Activated T-helper 2 cell treated with anti-CD3 and anti-CD28 coated beads, Interferon-gamma antibody, Interleukin-2, Interleukin-4, amounts not matched to agents 10 μg/mL and 5 μg/mL and 100 μg/mL, durations not matched to agents 14 hours and 24 hours and 36 hours (primary cell): ENCODE results near the gene AKAP6. TPM values are rescaled to one million over a fixed set of nuclear protein-coding genes. Genes with fewer than 3 reads are reported as not detected.
"Not testable (repeated sequence)": the region's sequence is repeated elsewhere in the genome, so short reads cannot be mapped to it uniquely, and the experiment has no call there.

Experiments used
- DNase-seq: peaks from one replicate; pipeline ENCODE4 v3.0.0; 2021; ENCODE audit warnings: low spot score
- H3K27ac Mint-ChIP-seq: one replicate; pipeline ENCODE4 v1.8.0; 2021; ENCODE audit warnings: mixed read lengths
- H3K27me3 Mint-ChIP-seq: one replicate; pipeline ENCODE4 v1.8.0; 2021; ENCODE audit warnings: low read depth, mixed read lengths
- H3K36me3 Mint-ChIP-seq: one replicate; pipeline ENCODE4 v1.8.0; 2021; ENCODE audit warnings: low read depth, mixed read lengths
- H3K4me1 Mint-ChIP-seq: one replicate; pipeline ENCODE4 v1.8.0; 2021; ENCODE audit warnings: low read depth, mixed read lengths
- H3K4me3 Mint-ChIP-seq: one replicate; pipeline ENCODE4 v1.8.0; 2021; ENCODE audit warnings: low read depth, mild to moderate bottlenecking, moderate library complexity, mixed read lengths
- H3K9me3 Mint-ChIP-seq: one replicate; pipeline ENCODE4 v1.8.0; 2021; ENCODE audit warnings: mixed read lengths
- intact Hi-C: fragments of 100-400 bp; cut with micrococcal nuclease; formaldehyde crosslinking; loops from one replicate; pipeline ENCODE4 v1.15.1; 2023
- total RNA-seq: library from RNA; stranded (reverse); gene quantifications from 2 replicates; pipeline ENCODE4 v1.2.3, GENCODE V29; 2022

AKAP6 gene
- total RNA-seq, 1 donor from 2014 or later = 1.0 TPM

DNA sequence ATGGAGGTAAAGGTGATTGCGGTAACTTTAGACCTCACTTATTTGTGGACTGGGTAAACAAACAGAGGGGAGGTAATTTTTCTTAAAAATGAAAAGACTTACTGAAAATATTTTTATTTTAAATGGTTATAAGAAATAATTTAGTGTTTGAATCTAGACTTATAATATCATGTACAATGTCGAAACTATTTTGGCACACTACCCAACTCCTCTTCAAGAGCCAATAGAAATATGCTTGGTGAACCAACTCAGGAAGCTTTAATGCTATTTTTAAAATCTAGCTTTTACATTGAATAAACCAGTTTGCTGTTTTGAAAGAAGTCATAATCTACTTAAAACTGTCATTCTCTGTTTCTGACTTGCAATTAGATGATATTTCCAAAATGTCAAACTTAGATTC lies 433.8 kb downstream of the AKAP6 start:
- H3K27me3 Mint-ChIP-seq = no peaks in the 10 kb centered on the region
- no peak overlapping the region for H3K4me3 Mint-ChIP-seq
- H3K4me1 Mint-ChIP-seq = no peaks in the 10 kb centered on the region
- no peaks in the 10 kb centered on the region for H3K36me3 Mint-ChIP-seq
- DNase-seq = no peak
- no peaks in the 10 kb centered on the region for H3K9me3 Mint-ChIP-seq
- intact Hi-C loops = no loop called here
- H3K27ac Mint-ChIP-seq = no peak overlapping the region

DNA sequence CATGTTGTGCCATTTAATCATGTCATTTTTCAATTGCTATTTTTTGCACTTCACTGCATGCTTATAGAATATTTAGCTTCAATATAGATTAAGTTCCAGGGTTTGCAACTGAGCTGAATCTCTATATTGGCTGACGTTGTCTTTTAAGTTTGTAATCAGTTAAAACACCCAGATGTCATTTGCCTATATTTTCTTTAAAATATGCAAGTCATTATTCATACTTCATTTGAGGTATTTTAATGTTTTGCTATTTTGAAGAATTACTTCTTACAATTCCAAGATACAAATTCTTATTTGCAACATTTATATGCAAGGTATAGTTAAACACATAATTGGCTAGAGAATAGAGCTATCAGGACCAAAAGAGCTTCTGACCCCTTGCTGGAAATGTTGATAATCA lies 434.6 kb downstream of the AKAP6 start:
- no peaks in the 10 kb centered on the region for H3K9me3 Mint-ChIP-seq
- H3K36me3 Mint-ChIP-seq = no peaks in the 10 kb centered on the region
- no peaks in the 10 kb centered on the region for H3K27me3 Mint-ChIP-seq
- no peak overlapping the region for H3K27ac Mint-ChIP-seq
- DNase-seq = no peak
- no peak overlapping the region for H3K4me3 Mint-ChIP-seq
- intact Hi-C loops = no loop called here
- H3K4me1 Mint-ChIP-seq = no peaks in the 10 kb centered on the region

DNA sequence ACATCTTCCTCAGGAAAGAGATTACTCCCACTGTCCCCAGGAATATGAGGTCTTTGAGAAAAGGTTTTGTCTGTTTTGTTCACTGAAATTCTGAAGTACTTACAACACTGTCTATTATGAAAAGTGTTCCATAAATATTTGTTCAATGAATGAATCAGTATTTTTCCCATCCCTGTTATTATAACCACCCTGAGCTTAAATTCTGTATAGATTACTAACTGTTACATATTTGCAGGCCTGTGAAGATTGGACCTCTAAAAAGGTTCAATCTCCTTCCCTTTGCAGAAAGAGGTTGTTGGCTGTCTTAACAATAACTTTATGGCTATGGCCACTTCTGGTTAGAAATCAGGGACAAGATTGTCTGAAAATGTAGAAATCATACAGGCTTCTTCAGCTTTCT lies 435.0 kb downstream of the AKAP6 start:
- H3K27ac Mint-ChIP-seq = no peak overlapping the region
- H3K4me1 Mint-ChIP-seq = no peaks in the 10 kb centered on the region
- H3K27me3 Mint-ChIP-seq = no peaks in the 10 kb centered on the region
- H3K4me3 Mint-ChIP-seq = no peak overlapping the region
- H3K36me3 Mint-ChIP-seq = no peaks in the 10 kb centered on the region
- DNase-seq = no peak
- no peaks in the 10 kb centered on the region for H3K9me3 Mint-ChIP-seq
- intact Hi-C loops = no loop called here

DNA sequence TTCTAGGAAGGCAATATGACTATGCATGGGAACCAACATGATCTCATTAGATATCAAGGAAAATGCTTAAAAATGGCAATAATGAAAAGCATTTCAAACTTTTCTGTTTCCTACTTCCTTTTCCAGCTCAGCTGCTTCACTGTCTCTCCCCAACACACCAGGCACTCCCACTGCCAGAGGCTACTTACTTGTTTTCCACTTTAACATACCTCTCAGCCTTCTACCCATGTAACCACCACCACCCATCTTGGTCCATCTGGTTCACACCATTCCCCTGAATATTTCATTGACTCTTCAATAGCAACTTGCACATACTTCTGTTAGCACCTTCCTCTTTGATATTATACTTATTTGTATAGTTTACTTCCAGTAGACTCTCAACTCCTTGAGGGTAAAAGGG lies 441.3 kb downstream of the AKAP6 start:
- Mint-ChIP-seq H3K4me3 (no peak overlapping the region), H3K27ac (no peak overlapping the region), H3K27me3 (no peaks in the 10 kb centered on the region), H3K36me3 (no peaks in the 10 kb centered on the region), H3K9me3 (peaks cover 4% of the 10 kb centered on the region), H3K4me1 (no peaks in the 10 kb centered on the region)
- intact Hi-C loops = no loop called here
- DNase-seq = no peak

DNA sequence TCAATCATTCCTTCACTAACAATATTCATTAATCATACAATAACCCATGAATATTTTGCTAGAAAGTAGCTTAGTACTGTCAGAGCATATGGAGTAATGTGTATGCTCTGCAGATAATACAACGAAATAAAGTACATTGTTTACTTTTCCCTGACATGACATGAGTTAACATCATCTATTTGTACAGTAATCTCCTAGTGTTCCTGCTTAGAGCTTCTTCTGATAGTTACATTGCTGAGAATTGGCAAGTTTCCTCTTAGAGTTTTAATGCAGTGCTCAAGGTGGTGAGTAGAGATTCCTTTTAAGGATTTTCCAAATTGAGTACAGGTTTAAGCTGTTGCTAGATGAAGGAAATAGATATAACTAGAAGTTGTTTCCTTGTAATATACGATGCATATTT lies 445.1 kb downstream of the AKAP6 start:
- intact Hi-C loops = no loop called here
- Mint-ChIP-seq H3K4me3 (no peak overlapping the region), H3K36me3 (no peaks in the 10 kb centered on the region), H3K9me3 (peaks cover 4% of the 10 kb centered on the region), H3K4me1 (no peaks in the 10 kb centered on the region), H3K27ac (no peak overlapping the region), H3K27me3 (no peaks in the 10 kb centered on the region)
- DNase-seq = no peak

DNA sequence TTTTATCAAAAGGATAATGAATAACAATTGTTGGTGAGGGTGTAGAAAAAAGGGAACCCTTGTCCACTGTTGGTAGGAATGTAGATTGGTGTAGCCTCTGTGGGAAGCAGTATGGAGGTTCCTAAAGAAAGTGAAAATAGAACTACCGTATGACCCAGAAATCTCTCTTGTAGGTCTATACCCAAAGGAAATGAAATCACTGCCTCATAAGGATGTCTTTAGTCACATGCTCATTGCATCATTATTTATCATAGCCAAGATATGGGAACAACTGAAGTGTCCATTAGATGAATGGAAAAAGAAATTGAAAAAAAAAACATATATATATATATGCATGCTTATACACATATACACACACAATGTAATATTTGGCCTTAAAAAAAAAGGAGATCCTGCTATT lies 450.7 kb downstream of the AKAP6 start:
- intact Hi-C loops = no loop called here
- Mint-ChIP-seq H3K9me3 (peaks cover 3% of the 10 kb centered on the region), H3K27ac (no peak overlapping the region), H3K36me3 (no peaks in the 10 kb centered on the region), H3K4me1 (no peaks in the 10 kb centered on the region), H3K27me3 (no peaks in the 10 kb centered on the region), H3K4me3 (no peak overlapping the region)
- no peak for DNase-seq

DNA sequence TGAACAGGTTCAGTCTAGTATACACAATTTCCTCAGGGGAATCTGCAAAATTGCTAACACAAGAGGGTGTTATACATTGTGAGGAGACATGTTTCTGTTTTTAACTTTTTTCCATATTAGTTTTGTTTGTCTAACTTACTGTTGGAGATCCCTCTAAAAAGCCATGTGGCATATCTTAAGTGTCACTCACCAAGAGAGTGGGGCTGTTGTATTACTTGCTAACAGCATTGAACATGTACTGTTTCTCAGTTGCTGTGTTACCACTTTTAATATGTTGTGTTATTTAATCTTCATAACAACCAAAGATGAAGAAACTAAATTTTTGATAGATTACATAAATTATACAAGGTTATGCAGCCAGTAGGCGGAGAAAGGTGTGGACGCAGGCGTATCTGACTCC lies 455.3 kb downstream of the AKAP6 start:
- no peak for DNase-seq
- intact Hi-C loops = no loop called here
- H3K27ac Mint-ChIP-seq = no peak overlapping the region
- H3K36me3 Mint-ChIP-seq = no peaks in the 10 kb centered on the region
- no peak overlapping the region for H3K4me3 Mint-ChIP-seq
- no peaks in the 10 kb centered on the region for H3K4me1 Mint-ChIP-seq
- no peaks in the 10 kb centered on the region for H3K27me3 Mint-ChIP-seq
- peaks cover 9% of the 10 kb centered on the region for H3K9me3 Mint-ChIP-seq

DNA sequence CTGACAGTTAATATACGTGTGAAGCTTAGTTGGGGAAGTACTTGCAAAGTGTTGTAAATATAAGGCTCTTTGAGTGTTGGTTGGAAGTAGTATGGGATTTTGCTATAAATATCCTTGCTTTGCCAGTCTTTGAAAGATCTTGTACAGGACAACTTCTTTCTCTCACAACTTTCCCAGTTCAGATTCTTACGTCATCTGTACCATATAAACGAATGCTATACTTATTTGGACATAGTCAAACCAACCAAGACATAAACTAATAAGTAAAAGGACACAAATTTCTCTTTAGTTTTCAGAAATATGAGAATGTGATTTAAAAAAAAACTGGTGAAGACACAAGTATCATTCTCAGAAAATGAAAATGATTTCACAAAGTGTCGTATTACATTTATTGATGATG lies 456.5 kb downstream of the AKAP6 start:
- no peaks in the 10 kb centered on the region for H3K36me3 Mint-ChIP-seq
- H3K27ac Mint-ChIP-seq = no peak overlapping the region
- DNase-seq = no peak
- no peaks in the 10 kb centered on the region for H3K27me3 Mint-ChIP-seq
- peaks cover 18% of the 10 kb centered on the region for H3K9me3 Mint-ChIP-seq
- intact Hi-C loops = no loop called here
- no peak overlapping the region for H3K4me3 Mint-ChIP-seq
- no peaks in the 10 kb centered on the region for H3K4me1 Mint-ChIP-seq

DNA sequence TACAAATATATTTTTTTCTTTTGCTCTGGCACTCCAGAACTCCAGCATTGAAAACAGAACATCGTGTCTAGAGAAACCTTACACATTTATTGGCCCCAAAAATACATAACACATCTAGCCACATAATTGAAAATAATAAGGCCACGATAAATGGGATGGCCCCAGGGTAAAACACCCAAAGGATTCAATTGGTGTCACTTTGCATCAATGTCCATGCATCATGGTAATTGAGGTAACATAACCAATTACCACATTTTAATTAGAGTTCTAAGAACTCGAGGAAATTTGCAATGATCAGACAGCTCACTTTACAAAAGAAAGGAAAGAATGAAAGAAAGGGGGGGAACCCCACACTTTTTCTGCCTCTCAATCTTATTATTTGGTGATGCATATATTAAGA lies 457.8 kb downstream of the AKAP6 start:
- Mint-ChIP-seq H3K4me3 (no peak overlapping the region), H3K9me3 (peaks cover 29% of the 10 kb centered on the region), H3K36me3 (no peaks in the 10 kb centered on the region), H3K27me3 (no peaks in the 10 kb centered on the region), H3K27ac (no peak overlapping the region), H3K4me1 (no peaks in the 10 kb centered on the region)
- no peak for DNase-seq
- intact Hi-C loops = no loop called here

DNA sequence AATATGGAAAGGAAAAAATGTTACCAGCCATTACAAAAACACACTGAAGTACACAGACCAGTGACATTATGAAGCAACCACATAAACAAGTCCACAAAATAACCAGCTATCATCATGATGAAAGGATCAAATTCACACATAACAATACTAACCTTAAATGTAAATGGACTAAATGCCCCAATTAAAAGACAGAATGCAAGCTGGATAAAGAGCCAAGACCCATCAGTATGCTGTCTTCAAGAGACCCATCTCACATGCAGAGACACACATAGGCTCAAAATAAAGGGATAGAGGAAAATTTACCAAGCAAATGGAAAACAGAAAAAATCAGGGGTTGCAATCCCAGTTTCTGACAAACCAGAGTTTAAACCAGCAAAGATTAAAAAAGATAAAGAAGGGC lies 463.9 kb downstream of the AKAP6 start:
- H3K27ac Mint-ChIP-seq, H3K4me1 Mint-ChIP-seq, intact Hi-C loops, DNase-seq, H3K36me3 Mint-ChIP-seq, H3K27me3 Mint-ChIP-seq, H3K4me3 Mint-ChIP-seq: not testable (repeated sequence)
- H3K9me3 Mint-ChIP-seq = peaks cover 58% of the 10 kb centered on the region

DNA sequence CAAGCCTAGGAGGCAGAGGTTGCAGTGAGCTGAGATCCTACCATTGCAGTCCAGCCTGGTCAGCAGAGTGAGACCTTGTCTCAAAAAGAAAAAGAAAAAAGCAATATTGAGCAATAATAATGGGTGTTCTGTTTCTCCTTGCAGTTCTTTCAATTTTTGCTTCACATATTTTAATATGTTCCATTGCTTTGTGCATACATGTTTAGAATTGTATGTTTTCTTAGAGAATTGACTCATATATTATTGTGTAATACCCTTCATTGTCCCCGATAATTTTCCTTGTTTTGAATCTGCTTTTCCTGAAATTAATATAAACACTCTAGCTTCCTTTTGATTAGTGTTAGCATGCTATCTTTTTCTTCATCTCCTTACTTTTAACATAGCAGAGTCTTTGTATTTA lies 471.2 kb downstream of the AKAP6 start:
- H3K36me3 Mint-ChIP-seq = no peaks in the 10 kb centered on the region
- H3K4me3 Mint-ChIP-seq = no peak overlapping the region
- H3K4me1 Mint-ChIP-seq = no peaks in the 10 kb centered on the region
- intact Hi-C loops = no loop called here
- no peak overlapping the region for H3K27ac Mint-ChIP-seq
- H3K9me3 Mint-ChIP-seq = peaks cover 37% of the 10 kb centered on the region
- no peaks in the 10 kb centered on the region for H3K27me3 Mint-ChIP-seq
- no peak for DNase-seq

DNA sequence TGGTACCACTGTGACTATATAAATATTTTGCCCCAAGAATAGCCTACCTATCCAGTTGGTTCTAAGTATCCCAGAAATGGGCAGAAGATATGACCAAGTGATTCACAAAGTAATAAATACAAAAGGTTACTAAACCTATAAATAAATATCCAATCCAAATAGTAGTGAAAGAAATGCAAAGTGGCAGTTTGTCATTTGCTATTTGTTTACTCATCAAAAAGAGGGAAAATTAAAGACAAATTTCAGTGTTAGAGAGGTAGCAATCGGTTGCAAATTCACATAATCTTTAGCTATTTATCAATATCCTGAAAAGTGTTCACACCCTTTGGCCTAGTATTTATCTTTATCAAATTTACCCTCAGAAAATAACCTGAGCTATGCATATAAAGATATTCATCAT lies 473.2 kb downstream of the AKAP6 start:
- intact Hi-C loops = no loop called here
- no peak overlapping the region for H3K27ac Mint-ChIP-seq

DNA sequence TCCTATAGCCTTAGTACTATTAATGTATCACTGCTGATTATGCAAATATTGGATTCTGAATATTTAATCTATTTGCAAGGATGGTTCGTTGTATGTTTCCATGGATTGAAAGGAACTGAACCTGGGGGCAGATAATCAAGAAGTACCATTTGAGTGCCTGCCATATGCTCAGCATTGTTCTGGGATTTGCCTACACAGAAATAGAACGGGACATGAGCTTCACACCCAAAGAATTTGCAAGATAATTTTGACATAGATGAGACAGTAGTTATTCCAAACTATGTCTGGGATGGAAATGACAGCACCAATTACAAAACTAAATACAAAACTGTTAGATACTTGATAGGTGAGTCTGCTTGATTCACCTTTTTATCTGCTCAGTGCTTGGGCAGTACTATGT lies 476.9 kb downstream of the AKAP6 start:
- no peak overlapping the region for H3K27ac Mint-ChIP-seq
- H3K36me3 Mint-ChIP-seq = no peaks in the 10 kb centered on the region
- no peak for DNase-seq
- H3K4me1 Mint-ChIP-seq = no peaks in the 10 kb centered on the region
- no peak overlapping the region for H3K4me3 Mint-ChIP-seq
- intact Hi-C loops = no loop called here
- peaks cover 36% of the 10 kb centered on the region for H3K9me3 Mint-ChIP-seq
- H3K27me3 Mint-ChIP-seq = no peaks in the 10 kb centered on the region

More for the DNA sequence above, 473.2 kb downstream of the AKAP6 start:
- Mint-ChIP-seq H3K4me3 (no peak overlapping the region), H3K4me1 (no peaks in the 10 kb centered on the region), H3K9me3 (peaks cover 42% of the 10 kb centered on the region), H3K36me3 (no peaks in the 10 kb centered on the region), H3K27me3 (no peaks in the 10 kb centered on the region)
- DNase-seq = no peak

DNA sequence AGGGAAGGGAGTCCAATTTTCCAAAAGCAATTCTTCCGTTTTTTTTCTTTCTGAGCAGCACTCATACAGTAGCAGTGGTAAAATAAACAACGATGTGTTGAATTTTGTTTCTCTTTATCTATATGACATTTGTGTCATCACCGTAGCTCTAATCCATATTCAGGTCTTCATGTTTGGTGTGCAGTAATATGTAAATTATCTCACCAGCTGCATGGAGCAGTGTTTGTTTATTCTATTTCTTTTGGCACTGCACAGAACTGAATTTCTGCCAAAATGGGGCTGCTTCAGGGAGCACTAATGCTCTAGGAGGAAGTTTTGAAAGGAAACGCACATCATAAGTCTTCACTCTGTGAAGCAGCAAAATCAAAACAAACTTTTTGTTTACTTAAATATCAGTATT lies 479.5 kb downstream of the AKAP6 start:
- H3K27me3 Mint-ChIP-seq = no peaks in the 10 kb centered on the region
- H3K4me3 Mint-ChIP-seq = no peak overlapping the region
- H3K9me3 Mint-ChIP-seq = peaks cover 26% of the 10 kb centered on the region
- intact Hi-C loops = no loop called here
- H3K27ac Mint-ChIP-seq = no peak overlapping the region
- no peak for DNase-seq
- no peaks in the 10 kb centered on the region for H3K4me1 Mint-ChIP-seq
- no peaks in the 10 kb centered on the region for H3K36me3 Mint-ChIP-seq
